Measurements from ENCODE around the gene HOXB6.

GRCh38 chr17:48621410-48622392, 16.9 kb upstream of the HOXB6 start:
- no peak for TF ChIP-seq CTCF (IDR thresholded peaks at IDR 0.05)
- TF ChIP-seq POLR2A (IDR thresholded peaks at IDR 0.05): no peak
- no peak for TF ChIP-seq EP300 (IDR thresholded peaks at IDR 0.05)
